ENCODE results near the gene KCNJ15. TPM values are rescaled to one million over a fixed set of nuclear protein-coding genes. Genes with fewer than 3 reads are reported as not detected.

Gene KCNJ15
- total RNA-seq, 2 experiments from 2014 or later, result 0.12 to 0.14 TPM

DNA sequence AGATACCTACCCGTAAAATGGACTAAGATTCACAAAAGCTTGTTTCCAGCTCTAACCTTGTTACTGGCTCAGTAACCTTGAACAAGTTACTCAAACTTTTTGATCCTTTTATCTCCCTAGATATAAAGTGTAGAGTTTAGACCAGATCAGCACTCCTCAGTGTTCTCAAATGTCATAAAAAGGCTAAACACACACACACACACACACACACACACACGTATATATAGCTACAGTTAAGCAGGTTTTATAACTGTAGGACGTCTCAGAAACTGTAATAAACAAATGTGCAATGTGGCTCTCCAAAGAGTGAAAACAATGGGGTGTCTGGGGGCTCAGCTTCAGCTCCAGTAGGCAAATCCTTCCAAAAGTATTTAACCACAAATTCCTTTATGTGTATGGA is 34.0 kb downstream of the KCNJ15 start:
- H3K27ac Mint-ChIP-seq, result no peak overlapping the region
- H3K4me1 Mint-ChIP-seq, result peaks cover 10% of the 10 kb centered on the region
- ATAC-seq (no peak), DNase-seq (no peak)
- ChIA-PET POLR2A (no interaction called here), CTCF (interaction anchor here (1.1 to 2.3 kb wide), 2 partner anchors 62 to 76 kb away, joined by 4 to 5 read pairs; no protein-coding TSS in a partner anchor)
- intact Hi-C loops (cut with DNase I, micrococcal nuclease), result no loop called here
- no peak overlapping the region for H3K4me3 Mint-ChIP-seq
- H3K36me3 Mint-ChIP-seq (ENCODE audit: low read depth), result no peaks in the 10 kb centered on the region
- peaks cover 2% of the 10 kb centered on the region for H3K27me3 Mint-ChIP-seq
- H3K9me3 Mint-ChIP-seq (ENCODE audit: low read depth), result no peaks in the 10 kb centered on the region

DNA sequence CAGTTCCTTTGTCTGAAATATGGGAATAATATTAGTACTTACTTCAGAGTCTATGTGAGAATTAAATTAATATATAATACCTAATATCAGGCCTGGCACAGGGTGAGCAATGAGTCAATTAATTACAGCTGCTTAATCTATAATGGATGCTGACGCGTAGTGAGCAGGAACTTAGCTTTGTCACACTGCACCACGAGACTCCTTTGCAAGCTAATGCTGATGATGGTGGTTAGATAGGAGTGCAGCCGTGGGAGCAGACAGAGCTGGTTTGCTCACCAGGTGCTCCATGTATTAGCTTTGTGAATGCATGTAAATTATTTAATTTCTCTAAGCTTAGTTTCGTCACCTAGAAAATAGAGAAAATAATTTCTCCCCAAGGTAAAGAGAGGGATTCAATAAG is 35.1 kb downstream of the KCNJ15 start:
- no peak for ATAC-seq

DNA sequence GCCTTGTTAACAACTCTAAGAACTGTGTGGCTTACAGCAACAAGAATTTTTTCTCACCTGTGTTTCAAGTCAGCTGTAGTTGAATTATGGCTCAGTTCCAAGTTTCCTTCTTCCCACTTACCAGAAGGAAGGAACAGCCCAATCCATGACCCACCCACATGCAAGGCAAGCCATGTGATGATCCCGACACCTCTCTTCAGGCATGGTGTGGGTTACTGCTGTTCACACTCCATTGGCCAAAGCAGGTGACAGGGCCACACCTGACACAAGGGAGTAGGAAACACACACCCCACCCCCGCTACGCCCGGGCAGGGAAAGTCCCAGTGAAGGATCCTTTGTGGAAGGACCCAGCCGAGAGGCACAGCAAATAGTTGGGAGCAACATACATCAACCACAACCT is 36.3 kb downstream of the KCNJ15 start:
- Mint-ChIP-seq H3K9me3 (ENCODE audit: low read depth) (no peaks in the 10 kb centered on the region), H3K4me1 (peaks cover 20% of the 10 kb centered on the region), H3K4me3 (no peak overlapping the region), H3K36me3 (ENCODE audit: low read depth) (no peaks in the 10 kb centered on the region), H3K27ac (no peak overlapping the region), H3K27me3 (no peaks in the 10 kb centered on the region)
- DNase-seq (no peak), ATAC-seq (no peak)
- ChIA-PET POLR2A (no interaction called here), CTCF (interaction anchor here (0.6 to 1.8 kb wide), 2 partner anchors 13 to 49 kb away, joined by 3 to 4 read pairs; no protein-coding TSS in a partner anchor)
- intact Hi-C loops (cut with DNase I, micrococcal nuclease), result no loop called here

More for the DNA sequence above, 35.1 kb downstream of the KCNJ15 start:
- Mint-ChIP-seq H3K36me3 (ENCODE audit: low read depth) (no peaks in the 10 kb centered on the region), H3K27me3 (no peaks in the 10 kb centered on the region), H3K4me1 (peaks cover 18% of the 10 kb centered on the region), H3K9me3 (ENCODE audit: low read depth) (no peaks in the 10 kb centered on the region), H3K27ac (no peak overlapping the region), H3K4me3 (no peak overlapping the region)
- CTCF ChIA-PET, result interaction anchor here (0.8 to 2.3 kb wide), 3 partner anchors 20 to 61 kb away, joined by 3 to 5 read pairs (median 4); no protein-coding TSS in a partner anchor
- DNase-seq, result no peak
- intact Hi-C loops (cut with DNase I, micrococcal nuclease), result no loop called here
- POLR2A ChIA-PET, result no interaction called here

DNA sequence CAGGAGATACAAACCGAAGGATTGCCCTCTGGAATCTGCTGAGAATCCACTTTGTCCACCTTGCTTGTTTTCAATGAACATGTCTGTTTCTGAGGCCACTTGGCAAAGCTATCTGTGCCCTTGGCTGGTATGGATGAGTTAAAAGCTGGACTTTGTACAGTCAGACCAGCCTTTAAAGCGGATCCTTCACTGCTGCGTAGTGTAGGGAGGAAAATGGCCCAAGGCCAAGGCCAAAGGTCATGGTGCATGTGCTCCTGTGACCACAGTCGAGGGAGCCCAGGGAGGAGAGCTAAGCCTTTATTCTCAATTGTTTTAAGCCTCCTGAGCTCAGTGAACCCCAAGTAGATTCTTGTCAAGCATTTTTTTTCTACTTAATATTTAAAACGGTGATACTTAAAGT is 37.0 kb downstream of the KCNJ15 start:
- ATAC-seq (no peak), DNase-seq (no peak)
- peaks cover 21% of the 10 kb centered on the region for H3K4me1 Mint-ChIP-seq
- no peaks in the 10 kb centered on the region for H3K9me3 Mint-ChIP-seq (ENCODE audit: low read depth)
- CTCF ChIA-PET, result interaction anchor here (0.6 to 1.8 kb wide), 3 partner anchors 12 to 127 kb away, joined by 3 to 4 read pairs (median 3); no protein-coding TSS in a partner anchor
- POLR2A ChIA-PET, result no interaction called here
- no peak overlapping the region for H3K27ac Mint-ChIP-seq
- no peak overlapping the region for H3K4me3 Mint-ChIP-seq
- H3K36me3 Mint-ChIP-seq (ENCODE audit: low read depth), result no peaks in the 10 kb centered on the region
- H3K27me3 Mint-ChIP-seq, result no peaks in the 10 kb centered on the region
- intact Hi-C loops (cut with DNase I, micrococcal nuclease), result no loop called here

DNA sequence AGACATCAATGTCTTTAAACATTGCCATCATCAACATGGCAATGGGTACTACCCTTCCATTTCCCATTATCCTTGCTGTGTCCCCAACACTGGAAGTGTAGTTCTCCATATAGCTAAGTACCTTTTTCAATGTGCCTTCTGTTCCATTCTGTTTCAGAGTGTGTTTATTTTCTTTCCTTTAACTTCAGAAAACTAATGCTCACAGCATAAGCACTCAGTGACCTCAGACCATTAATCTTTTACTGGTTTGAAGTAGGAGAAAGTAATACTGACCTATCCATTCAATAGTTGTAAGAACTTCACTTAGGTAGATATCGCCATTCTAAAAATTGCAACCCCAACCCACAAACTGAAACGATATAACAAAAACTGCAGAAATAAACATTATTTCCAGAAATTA is 37.8 kb downstream of the KCNJ15 start:
- no peaks in the 10 kb centered on the region for H3K36me3 Mint-ChIP-seq (ENCODE audit: low read depth)
- peaks cover 3% of the 10 kb centered on the region for H3K27me3 Mint-ChIP-seq
- H3K27ac Mint-ChIP-seq, result no peak overlapping the region
- no peaks in the 10 kb centered on the region for H3K9me3 Mint-ChIP-seq (ENCODE audit: low read depth)
- DNase-seq (no peak), ATAC-seq (no peak)
- intact Hi-C loops (cut with DNase I, micrococcal nuclease), result no loop called here
- ChIA-PET CTCF (interaction anchor here (0.6 to 1.8 kb wide), 4 partner anchors 11 to 173 kb away, joined by 3 to 4 read pairs (median 3); no protein-coding TSS in a partner anchor), POLR2A (interaction anchor here (0.7 kb wide), 1 partner anchor 50 kb away, joined by 3 read pairs; no protein-coding TSS in a partner anchor)
- H3K4me1 Mint-ChIP-seq, result peaks cover 27% of the 10 kb centered on the region
- H3K4me3 Mint-ChIP-seq, result no peak overlapping the region

DNA sequence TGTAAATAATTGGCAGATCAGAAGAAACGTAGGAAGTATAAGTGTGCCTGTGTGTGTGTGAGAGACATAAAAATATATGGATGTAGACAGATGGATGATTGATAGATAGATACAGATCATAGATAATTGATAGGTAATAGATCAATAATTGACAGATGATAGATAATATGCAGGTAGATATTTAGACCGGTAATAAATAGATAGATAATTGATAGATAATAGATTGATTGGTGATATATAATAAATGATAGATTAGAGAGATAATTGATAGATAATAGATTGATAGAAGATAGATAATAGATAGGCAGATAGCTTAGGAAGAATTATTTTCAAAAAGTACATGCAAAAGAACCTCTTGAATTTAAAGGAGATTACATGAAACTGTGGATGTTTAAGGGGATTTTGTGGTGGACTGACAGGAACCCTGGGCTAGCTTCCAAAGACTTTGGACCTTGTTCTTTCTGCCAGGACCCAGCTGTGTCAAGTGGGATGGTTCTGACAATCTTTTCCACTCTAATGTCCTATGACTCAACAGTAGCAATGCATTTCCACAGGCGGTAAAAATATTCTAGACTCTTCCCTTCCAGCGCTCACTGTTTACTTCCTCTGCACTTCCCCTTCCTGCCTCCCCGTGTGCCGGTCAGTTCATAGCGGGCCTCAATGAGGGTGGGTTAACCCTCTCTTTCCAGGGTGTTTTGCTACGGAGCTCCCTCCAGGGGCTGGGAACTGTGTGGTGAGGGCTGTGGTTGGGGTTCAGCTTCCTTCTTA is 39.4 kb downstream of the KCNJ15 start:
- Mint-ChIP-seq H3K36me3 (ENCODE audit: low read depth) (no peaks in the 10 kb centered on the region), H3K9me3 (ENCODE audit: low read depth) (no peaks in the 10 kb centered on the region), H3K4me3 (no peak overlapping the region), H3K27me3 (peaks cover 3% of the 10 kb centered on the region), H3K27ac (peak overlapping the region; percentile 68), H3K4me1 (peaks cover 43% of the 10 kb centered on the region)
- intact Hi-C loops (cut with DNase I, micrococcal nuclease), result no loop called here
- ATAC-seq (no peak), DNase-seq (no peak)
- ChIA-PET POLR2A (no interaction called here), CTCF (interaction anchor here (0.7 to 1.4 kb wide), 2 partner anchors 56 to 137 kb away, joined by 4 read pairs; no protein-coding TSS in a partner anchor)

DNA sequence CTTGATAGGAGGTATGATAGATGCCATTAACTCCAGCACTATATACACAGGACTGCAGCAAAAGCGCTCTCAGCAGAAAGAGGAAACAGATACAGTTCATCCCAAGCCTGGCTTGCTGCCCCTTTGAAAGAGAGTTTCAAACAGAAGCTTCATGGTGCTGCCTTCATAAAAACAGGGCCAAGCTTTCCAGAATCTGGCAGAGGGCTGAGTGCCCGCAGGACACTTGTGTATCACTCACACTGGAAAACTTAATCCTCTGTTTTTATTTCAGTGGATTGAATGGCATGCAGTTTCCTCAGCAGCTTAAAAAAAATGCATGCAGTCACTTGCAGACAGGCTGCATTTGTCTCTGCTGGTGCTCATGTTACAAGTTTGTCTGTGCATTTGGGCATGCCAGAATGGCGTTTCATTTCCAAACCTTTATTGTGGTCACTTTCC is 40.4 kb downstream of the KCNJ15 start:
- no peak overlapping the region for H3K4me3 Mint-ChIP-seq
- no peak for ATAC-seq
- no peak for DNase-seq
- H3K27ac Mint-ChIP-seq, result no peak overlapping the region
- intact Hi-C loops (cut with DNase I, micrococcal nuclease), result no loop called here
- no peaks in the 10 kb centered on the region for H3K9me3 Mint-ChIP-seq (ENCODE audit: low read depth)
- peaks cover 49% of the 10 kb centered on the region for H3K4me1 Mint-ChIP-seq
- H3K27me3 Mint-ChIP-seq, result peaks cover 3% of the 10 kb centered on the region
- no peaks in the 10 kb centered on the region for H3K36me3 Mint-ChIP-seq (ENCODE audit: low read depth)
- ChIA-PET POLR2A (no interaction called here), CTCF (interaction anchor here (1.4 kb wide), 1 partner anchor 138 kb away, joined by 4 read pairs; no protein-coding TSS in a partner anchor)

DNA sequence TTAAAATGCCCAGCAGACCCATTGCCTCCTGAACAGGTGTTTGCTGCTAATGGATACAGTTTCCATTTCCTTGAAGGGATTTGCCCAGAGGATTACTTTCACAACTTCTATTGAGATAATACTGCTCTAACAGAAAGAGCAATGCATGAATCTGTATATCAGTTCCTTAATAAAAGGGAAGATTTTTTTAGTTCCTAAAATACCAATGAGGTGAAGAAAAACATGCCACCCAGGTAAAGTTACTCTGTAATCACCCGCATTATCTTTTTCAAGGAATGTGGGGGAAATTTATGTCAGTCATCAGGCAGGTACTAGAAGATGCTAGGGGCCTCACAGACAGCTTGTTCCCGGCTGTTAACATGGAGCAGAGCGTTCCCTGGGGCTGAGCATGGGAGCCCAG is 41.1 kb downstream of the KCNJ15 start:
- ChIA-PET POLR2A (no interaction called here), CTCF (no interaction called here)
- H3K27ac Mint-ChIP-seq, result no peak overlapping the region
- ATAC-seq (no peak), DNase-seq (no peak)
- intact Hi-C loops (cut with DNase I, micrococcal nuclease), result no loop called here
- no peaks in the 10 kb centered on the region for H3K36me3 Mint-ChIP-seq (ENCODE audit: low read depth)
- no peak overlapping the region for H3K4me3 Mint-ChIP-seq
- no peaks in the 10 kb centered on the region for H3K9me3 Mint-ChIP-seq (ENCODE audit: low read depth)
- H3K4me1 Mint-ChIP-seq, result peaks cover 49% of the 10 kb centered on the region
- H3K27me3 Mint-ChIP-seq, result peaks cover 3% of the 10 kb centered on the region

DNA sequence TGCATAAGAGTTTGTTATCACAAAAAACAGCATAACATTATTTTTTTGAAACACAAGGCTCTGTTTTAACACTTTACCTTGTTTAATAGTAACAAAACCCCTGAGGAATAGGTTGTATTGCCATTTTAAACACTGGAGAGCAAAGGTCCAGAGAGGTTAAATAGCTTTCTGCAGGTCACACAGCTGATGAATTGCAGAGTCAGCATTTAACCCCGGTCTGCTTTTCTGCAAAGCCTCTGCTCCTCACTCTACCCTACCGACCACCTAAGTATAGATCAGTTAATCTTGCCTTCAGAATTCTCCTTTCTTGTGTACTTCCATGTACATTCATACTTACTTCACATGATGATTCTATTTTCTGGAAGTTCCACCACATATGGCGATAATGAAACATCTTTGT is 42.0 kb downstream of the KCNJ15 start:
- H3K27ac Mint-ChIP-seq, result no peak overlapping the region
- ATAC-seq, result no peak
- ChIA-PET CTCF (no interaction called here), POLR2A (no interaction called here)
- no peak for DNase-seq
- H3K9me3 Mint-ChIP-seq (ENCODE audit: low read depth), result no peaks in the 10 kb centered on the region
- H3K36me3 Mint-ChIP-seq (ENCODE audit: low read depth), result no peaks in the 10 kb centered on the region
- no peak overlapping the region for H3K4me3 Mint-ChIP-seq
- peaks cover 46% of the 10 kb centered on the region for H3K4me1 Mint-ChIP-seq
- peaks cover 3% of the 10 kb centered on the region for H3K27me3 Mint-ChIP-seq
- intact Hi-C loops (cut with DNase I, micrococcal nuclease), result no loop called here

DNA sequence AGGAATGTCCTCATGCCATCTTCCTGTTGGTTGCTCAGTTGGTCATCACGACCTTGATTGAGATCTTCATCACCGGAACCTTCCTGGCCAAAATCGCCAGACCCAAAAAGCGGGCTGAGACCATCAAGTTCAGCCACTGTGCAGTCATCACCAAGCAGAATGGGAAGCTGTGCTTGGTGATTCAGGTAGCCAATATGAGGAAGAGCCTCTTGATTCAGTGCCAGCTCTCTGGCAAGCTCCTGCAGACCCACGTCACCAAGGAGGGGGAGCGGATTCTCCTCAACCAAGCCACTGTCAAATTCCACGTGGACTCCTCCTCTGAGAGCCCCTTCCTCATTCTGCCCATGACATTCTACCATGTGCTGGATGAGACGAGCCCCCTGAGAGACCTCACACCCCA is 42.9 kb downstream of the KCNJ15 start:
- ATAC-seq, result no peak
- CTCF ChIA-PET, result interaction anchor here (1.1 to 2.2 kb wide), 3 partner anchors 22 to 140 kb away, joined by 3 to 10 read pairs (median 3); no protein-coding TSS in a partner anchor
- no peak for DNase-seq
- Mint-ChIP-seq H3K27me3 (peaks cover 3% of the 10 kb centered on the region), H3K36me3 (ENCODE audit: low read depth) (no peaks in the 10 kb centered on the region), H3K4me3 (peak overlapping the region; percentile 43), H3K9me3 (ENCODE audit: low read depth) (no peaks in the 10 kb centered on the region), H3K4me1 (peaks cover 44% of the 10 kb centered on the region), H3K27ac (peak overlapping the region; percentile 29)
- POLR2A ChIA-PET, result no interaction called here
- intact Hi-C loops (cut with DNase I, micrococcal nuclease), result loop anchor here in 1 of 2 experiments (5.0 kb wide), 1 partner anchor 52 kb away; no protein-coding TSS in a partner anchor

DNA sequence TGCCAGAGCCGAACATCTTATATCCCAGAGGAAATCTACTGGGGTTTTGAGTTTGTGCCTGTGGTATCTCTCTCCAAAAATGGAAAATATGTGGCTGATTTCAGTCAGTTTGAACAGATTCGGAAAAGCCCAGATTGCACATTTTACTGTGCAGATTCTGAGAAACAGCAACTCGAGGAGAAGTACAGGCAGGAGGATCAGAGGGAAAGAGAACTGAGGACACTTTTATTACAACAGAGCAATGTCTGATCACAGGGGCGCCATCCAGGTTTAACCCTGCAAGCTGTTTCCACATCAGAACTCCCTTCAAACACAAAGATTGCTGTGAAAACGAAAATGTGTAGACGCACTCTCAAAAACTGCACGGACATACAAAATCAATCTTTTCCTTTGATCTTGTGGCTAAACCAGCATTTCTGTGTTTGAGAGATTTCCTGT is 43.4 kb downstream of the KCNJ15 start:
- ChIA-PET CTCF (interaction anchor here (1.1 to 2.2 kb wide), 4 partner anchors 23 to 140 kb away, joined by 3 to 10 read pairs (median 4); no protein-coding TSS in a partner anchor), POLR2A (no interaction called here)
- peak; percentile 16 for DNase-seq
- Mint-ChIP-seq H3K27ac (peak overlapping the region; percentile 29), H3K4me1 (peaks cover 44% of the 10 kb centered on the region), H3K9me3 (ENCODE audit: low read depth) (no peaks in the 10 kb centered on the region), H3K4me3 (peak overlapping the region; percentile 43), H3K27me3 (peaks cover 3% of the 10 kb centered on the region), H3K36me3 (ENCODE audit: low read depth) (no peaks in the 10 kb centered on the region)
- intact Hi-C loops (cut with DNase I, micrococcal nuclease), result loop anchor here in 1 of 2 experiments (5.0 kb wide), 1 partner anchor 53 kb away; no protein-coding TSS in a partner anchor
- ATAC-seq, result peak; percentile 57

Data from activated CD4-positive, alpha-beta T cell treated with anti-CD3 and anti-CD28 coated beads for 36 hours (primary cell).